PFSK-1 (cell line): ENCODE results near the gene ATP8B2.

ENCODE experiments used
- FOXP2 ChIP-seq: optimal IDR thresholded peaks from 2 replicates; pipeline ENCODE3; 2011; ENCODE audit warnings: borderline replicate concordance, control low read depth, inconsistent platforms; ENCODE audit not compliant: insufficient read depth; ENCODE audit errors: extremely low read length, extremely low read depth
- POLR2AphosphoS5 ChIP-seq: IDR thresholded peaks from 2 replicates; pipeline ENCODE4 v1.6.1; 2012; ENCODE audit warnings: low read depth, mild to moderate bottlenecking, control low read depth, low read length, moderate library complexity
- REST ChIP-seq, 2 experiments: IDR thresholded peaks; 2 replicates each; pipeline versions ENCODE4 v1.6.1 to v1.8.0; 2011 to 2012; ENCODE audit warnings: low read depth in 2 of 2, low read length in 2 of 2, control low read depth in 1 of 2, inconsistent platforms in 1 of 2, mild to moderate bottlenecking in 1 of 2, moderate library complexity in 1 of 2; ENCODE audit not compliant: insufficient read depth in 1 of 2

- TF ChIP-seq FOXP2 (no peak), POLR2AphosphoS5 (no peak), REST (IDR thresholded peaks at IDR 0.05; ENCODE audit: insufficient read depth in 1 of 2, low read depth in 2 of 2, low read length in 2 of 2) (no peak)
These were observed 21.1 kb downstream of the ATP8B2 start for GRCh38 chr1:154346276-154346917.
